GM23248 (cell line): ENCODE results near the gene FRMD7. TPM values are rescaled to one million over a fixed set of nuclear protein-coding genes. Genes with fewer than 3 reads are reported as not detected.

Experiments
- DNase-seq: peaks from one replicate; pipeline ENCODE4 v3.0.0-alpha.2; 2015
- H2AFZ ChIP-seq: fragments of 200-600 bp; sonication (generic); 2 replicates; pipeline ENCODE4 v1.6.1; 2016; ENCODE audit warnings: antibody characterized with exemption
- H3F3A ChIP-seq: fragments of 200-600 bp; sonication (generic); 2 replicates; pipeline ENCODE4 v1.6.1; 2016; ENCODE audit warnings: mild to moderate bottlenecking, antibody characterized with exemption, mixed run types; ENCODE audit not compliant: insufficient read depth
- H3K27ac ChIP-seq: fragments of 200-600 bp; sonication (generic); 2 replicates; pipeline ENCODE4 v1.5.1; 2016; ENCODE audit warnings: mild to moderate bottlenecking
- H3K27me3 ChIP-seq: fragments of 200-600 bp; sonication (generic); replicated peaks from 2 replicates; pipeline ENCODE4 v1.6.1; 2016; ENCODE audit warnings: mild to moderate bottlenecking; ENCODE audit not compliant: insufficient read depth
- H3K36me3 ChIP-seq: fragments of 200-600 bp; sonication (generic); 2 replicates; pipeline ENCODE4 v1.6.1; 2016; ENCODE audit warnings: low read depth, mild to moderate bottlenecking
- H3K4me1 ChIP-seq: fragments of 200-600 bp; sonication (generic); 2 replicates; pipeline ENCODE4 v1.6.1; 2016; ENCODE audit warnings: mild to moderate bottlenecking; ENCODE audit not compliant: insufficient read depth
- H3K4me2 ChIP-seq: fragments of 200-600 bp; sonication (generic); one replicate; pipeline ENCODE4 v1.6.1; 2016; ENCODE audit warnings: mild to moderate bottlenecking; ENCODE audit not compliant: unreplicated experiment
- H3K4me3 ChIP-seq: fragments of 200-600 bp; sonication (generic); 2 replicates; pipeline ENCODE4 v1.5.1; 2016; ENCODE audit warnings: mild to moderate bottlenecking
- H3K79me2 ChIP-seq: fragments of 200-600 bp; sonication (generic); 2 replicates; pipeline ENCODE4 v1.6.1; 2016; ENCODE audit warnings: mild to moderate bottlenecking; ENCODE audit not compliant: insufficient read depth
- H3K9ac ChIP-seq: fragments of 200-600 bp; sonication (generic); 2 replicates; pipeline ENCODE4 v1.6.1; 2016; ENCODE audit warnings: mild to moderate bottlenecking
- H3K9me2 ChIP-seq: fragments of 200-600 bp; sonication (generic); 2 replicates; pipeline ENCODE4 v1.6.1; 2016; ENCODE audit warnings: mixed run types, mild to moderate bottlenecking, moderate library complexity; ENCODE audit not compliant: insufficient read depth
- H3K9me3 ChIP-seq: fragments of 200-600 bp; sonication (generic); one replicate; pipeline ENCODE4 v1.6.1; 2017; ENCODE audit warnings: low read depth
- H4K20me1 ChIP-seq: fragments of 200-600 bp; sonication (generic); 2 replicates; pipeline ENCODE4 v1.6.0; 2016; ENCODE audit not compliant: insufficient read depth
- EZH2 ChIP-seq: fragments of 200-600 bp; sonication (generic); IDR thresholded peaks from 2 replicates; pipeline ENCODE4 v1.6.1; 2018; ENCODE audit warnings: antibody characterized with exemption, mild to moderate bottlenecking; ENCODE audit not compliant: insufficient read depth, poor library complexity, severe bottlenecking
- EZH2phosphoT487 ChIP-seq: fragments of 200-600 bp; sonication (generic); IDR thresholded peaks from 2 replicates; pipeline ENCODE4 v1.6.1; 2018; ENCODE audit warnings: antibody characterized with exemption, moderate library complexity, mild to moderate bottlenecking, low read depth; ENCODE audit not compliant: insufficient read depth
- WGBS, 2 experiments: methylation state at CpG; one replicate each; pipeline ENCODE4 v1.1.6; 2015 to 2017; ENCODE audit warnings: low lambda C conversion rate in 2 of 2, low coverage in 1 of 2; ENCODE audit errors: missing lambda C conversion rate in 2 of 2; 5-methylcytosine and 5-hydroxymethylcytosine counted together
- in situ Hi-C: fragments of 300-500 bp; cut with MboI; formaldehyde crosslinking; loops from 2 replicates; pipeline ENCODE4 v1.15.0; 2020
- polyA plus RNA-seq: library from polyadenylated mRNA; unstranded; fragments of >200 nt; fragmentation: Nextera tagmentation; extraction: Ambion mirVana; gene quantifications from 2 replicates; pipeline ENCODE4 v1.2.1, GENCODE V29; 2016
- total RNA-seq: library from RNA; depleted of rRNA; stranded (reverse); fragments of >200 nt; shearing (Covaris generic); gene quantifications from 2 replicates; pipeline ENCODE4 v1.2.3, GENCODE V29; 2014

Gene FRMD7
- total and polyA plus RNA-seq, 2 experiments from 2014 or later = 0.11 TPM; not detected in 1

DNA sequence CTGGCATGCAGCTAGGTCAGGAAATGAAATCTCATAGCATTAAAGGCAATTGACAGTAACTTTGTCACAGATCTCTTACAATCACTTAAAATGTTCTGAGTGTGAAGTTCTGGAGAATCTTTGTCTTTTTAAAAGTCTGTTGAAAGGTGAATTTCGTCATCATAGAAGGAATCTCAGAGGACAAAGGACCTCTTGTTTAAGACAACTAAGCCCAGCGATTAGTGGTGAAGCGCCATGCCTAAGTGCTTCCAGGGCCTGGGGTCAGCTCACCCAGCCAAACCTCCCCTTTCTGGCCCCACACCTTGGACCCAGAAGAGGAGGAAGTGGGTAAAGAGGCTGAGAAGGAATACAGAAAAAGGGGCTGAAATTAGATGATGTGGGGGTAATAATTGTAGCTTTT, 8.5 kb downstream of the FRMD7 start:
- no peaks in the 10 kb centered on the region for H3F3A ChIP-seq
- no peak for DNase-seq
- H3K9me3 ChIP-seq = no peaks in the 10 kb centered on the region
- no peak overlapping the region for H3K27ac ChIP-seq
- no peaks in the 10 kb centered on the region for H3K4me1 ChIP-seq
- no peak overlapping the region for H3K4me3 ChIP-seq
- no peak overlapping the region for H2AFZ ChIP-seq
- H3K9ac ChIP-seq = no peak overlapping the region
- no peaks in the 10 kb centered on the region for H3K9me2 ChIP-seq
- H4K20me1 ChIP-seq = no peaks in the 10 kb centered on the region
- no peaks in the 10 kb centered on the region for H3K79me2 ChIP-seq
- WGBS, 2 experiments = 69 to 71% methylated on average over 3 of the region's 3 CpGs
- no peak overlapping the region for H3K4me2 ChIP-seq
- in situ Hi-C loops = no loop called here
- no peaks in the 10 kb centered on the region for H3K27me3 ChIP-seq
- H3K36me3 ChIP-seq = no peaks in the 10 kb centered on the region
- TF ChIP-seq EZH2phosphoT487 = no peak
- TF ChIP-seq EZH2 = no peak

DNA sequence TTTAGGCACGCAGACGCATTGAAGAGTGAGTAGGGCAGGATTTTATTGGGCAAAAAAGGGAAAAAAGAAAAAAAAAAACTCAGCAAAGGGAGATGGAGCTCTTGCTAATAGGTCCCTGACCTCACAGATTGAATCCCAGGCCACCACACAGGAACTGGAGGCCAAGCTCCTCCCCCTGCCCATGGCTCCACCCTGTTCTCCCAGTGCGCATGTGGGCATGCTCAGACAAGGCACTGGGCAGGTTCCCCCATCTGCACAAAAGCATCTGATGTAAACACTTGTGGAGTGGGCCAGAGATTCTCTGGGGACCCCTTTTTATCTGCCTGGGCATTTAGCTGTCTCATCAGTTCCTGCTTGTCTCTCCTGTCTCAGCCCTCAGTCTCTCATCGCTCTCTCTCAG, 9.5 kb downstream of the FRMD7 start:
- H3K4me2 ChIP-seq = no peak overlapping the region
- H3K79me2 ChIP-seq = no peaks in the 10 kb centered on the region
- no peak overlapping the region for H3K27ac ChIP-seq
- in situ Hi-C loops = no loop called here
- H3K36me3 ChIP-seq = no peaks in the 10 kb centered on the region
- no peaks in the 10 kb centered on the region for H3K9me3 ChIP-seq
- WGBS, 2 experiments = 93 to 100% methylated on average over 4 of the region's 4 CpGs
- H3K9ac ChIP-seq = no peak overlapping the region
- H3K4me1 ChIP-seq = no peaks in the 10 kb centered on the region
- H4K20me1 ChIP-seq = no peaks in the 10 kb centered on the region
- no peaks in the 10 kb centered on the region for H3K27me3 ChIP-seq
- no peaks in the 10 kb centered on the region for H3F3A ChIP-seq
- no peak overlapping the region for H3K4me3 ChIP-seq
- TF ChIP-seq EZH2phosphoT487 (no peak), EZH2 (no peak)
- DNase-seq = no peak
- no peak overlapping the region for H2AFZ ChIP-seq
- no peaks in the 10 kb centered on the region for H3K9me2 ChIP-seq

DNA sequence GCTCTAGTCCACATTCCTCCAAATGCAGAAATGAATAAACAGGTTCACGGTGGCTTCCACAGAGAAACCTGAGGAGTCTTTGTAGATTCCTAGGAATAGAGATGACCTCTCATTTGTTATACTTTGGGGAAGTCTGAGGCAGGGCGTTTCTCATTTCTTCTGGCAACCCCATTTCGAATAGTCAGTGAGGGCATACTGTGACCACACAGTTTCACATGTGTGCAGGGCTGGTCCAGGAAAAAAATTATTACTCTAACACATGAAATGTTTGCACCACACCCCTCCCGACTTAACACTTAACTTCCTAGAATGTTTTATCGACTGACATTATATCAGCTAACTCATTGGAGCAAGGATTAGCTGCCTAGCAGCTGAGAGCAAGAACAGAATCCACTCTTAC, 12.0 kb downstream of the FRMD7 start:
- in situ Hi-C loops = no loop called here
- Histone ChIP-seq H4K20me1 (no peaks in the 10 kb centered on the region), H3K9me3 (no peaks in the 10 kb centered on the region), H3K9me2 (no peaks in the 10 kb centered on the region), H3K27me3 (no peaks in the 10 kb centered on the region), H3K9ac (no peak overlapping the region), H2AFZ (no peak overlapping the region), H3K4me2 (no peak overlapping the region), H3F3A (no peaks in the 10 kb centered on the region), H3K79me2 (no peaks in the 10 kb centered on the region), H3K36me3 (no peaks in the 10 kb centered on the region), H3K27ac (no peak overlapping the region), H3K4me1 (no peaks in the 10 kb centered on the region), H3K4me3 (no peak overlapping the region)
- TF ChIP-seq EZH2phosphoT487 (no peak), EZH2 (no peak)
- WGBS, 2 experiments = 0% methylated on average over 5 of the region's 5 CpGs
- DNase-seq = no peak

DNA sequence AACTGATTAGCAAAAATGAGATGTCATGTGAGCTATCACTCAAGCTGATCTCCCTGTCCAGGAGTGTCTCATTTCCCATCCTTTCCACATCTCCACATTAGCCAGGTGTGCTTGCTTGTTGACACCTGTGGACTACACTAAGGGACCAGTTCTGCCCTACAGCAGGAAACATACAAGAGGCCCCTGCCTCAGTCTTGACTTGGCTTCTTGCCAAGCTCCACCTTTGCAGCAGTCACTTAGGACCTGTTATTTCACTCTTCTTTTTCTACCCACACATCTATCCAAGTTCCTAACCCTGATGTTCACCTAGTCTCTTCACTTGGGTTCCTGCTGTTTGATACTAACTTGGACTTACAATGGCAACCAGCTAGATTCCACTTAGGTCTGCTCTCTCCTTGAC, 13.2 kb downstream of the FRMD7 start:
- H3K27me3 ChIP-seq = no peaks in the 10 kb centered on the region
- H3K9me2 ChIP-seq = no peaks in the 10 kb centered on the region
- H3K9me3 ChIP-seq = no peaks in the 10 kb centered on the region
- in situ Hi-C loops = no loop called here
- no peak overlapping the region for H3K4me3 ChIP-seq
- H3K9ac ChIP-seq = no peak overlapping the region
- no peaks in the 10 kb centered on the region for H3F3A ChIP-seq
- H2AFZ ChIP-seq = no peak overlapping the region
- no peaks in the 10 kb centered on the region for H3K79me2 ChIP-seq
- no peaks in the 10 kb centered on the region for H4K20me1 ChIP-seq
- no peak overlapping the region for H3K4me2 ChIP-seq
- no peaks in the 10 kb centered on the region for H3K36me3 ChIP-seq
- no peak overlapping the region for H3K27ac ChIP-seq
- TF ChIP-seq EZH2phosphoT487 (no peak), EZH2 (no peak)
- no peak for DNase-seq
- no peaks in the 10 kb centered on the region for H3K4me1 ChIP-seq

DNA sequence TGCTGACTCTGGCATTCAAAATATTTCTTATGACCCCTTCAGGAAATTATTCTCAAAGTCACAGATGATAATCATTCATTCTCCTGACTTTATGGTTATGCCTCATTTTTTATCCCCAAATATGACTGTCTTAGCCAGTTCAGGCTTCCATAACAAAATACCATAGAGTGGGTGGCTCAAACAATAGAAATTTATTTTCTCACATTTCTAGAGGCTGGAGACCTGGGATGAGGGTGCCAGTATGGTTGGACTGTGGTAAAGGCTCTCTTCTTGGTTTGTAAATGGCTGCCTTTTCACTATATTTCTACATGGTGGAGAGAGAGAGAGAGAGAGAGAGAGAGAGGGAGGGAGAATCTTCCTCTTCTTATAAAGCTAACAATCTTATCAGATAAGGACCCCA, 20.5 kb downstream of the FRMD7 start:
- Histone ChIP-seq H3K4me3 (no peak overlapping the region), H3K4me1 (no peaks in the 10 kb centered on the region), H3K79me2 (no peaks in the 10 kb centered on the region), H3K27me3 (no peaks in the 10 kb centered on the region), H2AFZ (no peak overlapping the region), H3K36me3 (no peaks in the 10 kb centered on the region), H4K20me1 (no peaks in the 10 kb centered on the region), H3K27ac (no peak overlapping the region), H3K4me2 (no peak overlapping the region), H3K9me3 (no peaks in the 10 kb centered on the region), H3K9me2 (no peaks in the 10 kb centered on the region), H3K9ac (no peak overlapping the region), H3F3A (no peaks in the 10 kb centered on the region)
- in situ Hi-C loops = no loop called here
- no peak for TF ChIP-seq EZH2
- TF ChIP-seq EZH2phosphoT487 = no peak
- no peak for DNase-seq
